ENCODE data around the gene SLC16A13.
"Not testable (repeated sequence)": the region's sequence is repeated elsewhere in the genome, so short reads cannot be mapped to it uniquely, and the experiment has no call there.

Gene SLC16A13

GRCh38 chr17:7064261-7064660, 28.4 kb downstream of the SLC16A13 start:
- DNase-seq (ENCODE audit: low read depth in 3 of 3), result no peak

GRCh38 chr17:7067198-7067597, 31.4 kb downstream of the SLC16A13 start:
- DNase-seq (ENCODE audit: low read depth in 3 of 3), result no peak

- DNase-seq (ENCODE audit: low read depth in 3 of 3), result no peak
Measured at GRCh38 chr17:7068268-7068667, 32.5 kb downstream of the SLC16A13 start.

DNA sequence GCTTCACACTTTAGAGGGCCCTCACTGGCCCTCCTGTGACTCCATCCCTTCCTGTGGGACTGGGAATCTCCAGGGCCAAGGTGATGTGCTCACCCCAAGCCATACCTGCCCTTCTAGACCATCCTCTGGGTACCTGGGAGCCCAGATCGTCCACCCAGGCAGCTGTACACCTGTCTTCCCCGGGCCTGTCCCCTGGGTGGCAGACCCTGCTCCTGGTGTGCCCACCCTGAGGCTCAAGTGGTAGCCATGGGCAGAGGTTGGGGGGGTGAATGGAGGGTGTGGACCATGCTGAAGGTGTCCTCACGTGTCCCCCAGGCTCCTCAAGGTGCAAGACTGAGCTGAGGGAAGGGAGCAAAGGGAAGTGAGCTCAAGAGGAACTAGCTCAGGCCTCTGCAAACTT, 34.9 kb downstream of the SLC16A13 start:
- DNase-seq (ENCODE audit: low read depth in 3 of 3), result no peak

- DNase-seq (ENCODE audit: low read depth in 3 of 3), result no peak
Measured at GRCh38 chr17:7072406-7072805, 36.6 kb downstream of the SLC16A13 start.

- no peak for DNase-seq (ENCODE audit: low read depth in 3 of 3)
Measured at GRCh38 chr17:7074931-7075330, 39.1 kb downstream of the SLC16A13 start.

GRCh38 chr17:7077911-7078546, 42.2 kb downstream of the SLC16A13 start:
- no peak for DNase-seq (ENCODE audit: low read depth in 3 of 3)

- DNase-seq (ENCODE audit: low read depth in 3 of 3), result no peak
Measured at GRCh38 chr17:7078711-7079110, 42.9 kb downstream of the SLC16A13 start.

- DNase-seq (ENCODE audit: low read depth in 3 of 3), result no peak
Measured at GRCh38 chr17:7079581-7080455, 44.0 kb downstream of the SLC16A13 start, which contains the start of gene CLEC10A. Gene CLEC10A, minus strand, starts transcription at chr17:7080251. Its CDS starts 1,439 bp downstream, at chr17:7078812.

GRCh38 chr17:7080456-7081041, 44.7 kb downstream of the SLC16A13 start:
- DNase-seq (ENCODE audit: low read depth in 3 of 3), result no peak

GRCh38 chr17:7081341-7082062, 45.7 kb downstream of the SLC16A13 start:
- no peak for DNase-seq (ENCODE audit: low read depth in 3 of 3)

GRCh38 chr17:7083592-7083991, 47.8 kb downstream of the SLC16A13 start:
- DNase-seq (ENCODE audit: low read depth in 3 of 3), result no peak

DNA sequence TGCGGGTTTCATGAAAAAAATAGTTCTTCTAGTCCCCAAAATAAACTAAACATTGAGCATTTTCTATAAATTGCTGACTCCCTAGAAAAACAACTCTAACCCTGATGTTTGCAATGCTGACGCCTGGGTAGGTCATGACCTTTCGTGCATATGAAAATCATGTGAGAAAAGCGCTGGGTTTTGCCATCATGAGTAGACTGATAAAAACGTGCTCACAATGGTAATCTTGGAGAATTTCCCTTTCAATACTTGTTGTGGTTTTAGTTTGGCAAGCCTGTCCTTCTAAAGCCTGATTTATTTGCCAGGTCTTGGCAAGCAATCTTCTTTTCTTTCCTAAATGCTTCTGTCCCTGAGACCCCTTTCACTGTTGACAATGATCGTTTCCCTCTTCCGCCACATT, 48.3 kb downstream of the SLC16A13 start:
- DNase-seq (ENCODE audit: low read depth in 3 of 3), result no peak

DNA sequence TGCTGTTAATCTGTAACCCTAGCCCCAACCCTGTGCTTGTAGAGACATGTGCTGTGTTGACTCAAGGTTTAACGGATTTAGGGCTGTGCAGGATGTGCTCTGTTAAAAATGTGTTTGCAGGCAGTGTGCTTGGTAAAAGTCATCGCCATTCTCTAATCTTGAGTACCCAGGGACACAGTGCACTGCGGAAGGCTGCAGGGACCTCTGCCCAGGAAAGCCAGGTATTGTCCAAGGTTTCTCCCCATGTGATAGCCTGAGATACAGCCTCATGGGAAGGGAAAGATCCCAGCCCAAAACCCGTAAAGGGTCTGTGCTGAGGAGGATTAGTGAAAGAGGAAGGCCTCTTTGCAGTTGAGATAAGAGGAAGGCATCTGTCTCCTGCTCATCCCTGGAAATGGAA, 52.6 kb downstream of the SLC16A13 start:
- DNase-seq (ENCODE audit: low read depth in 3 of 3), result not testable (repeated sequence)

GRCh38 chr17:7089570-7089969, 53.8 kb downstream of the SLC16A13 start:
- DNase-seq (ENCODE audit: low read depth in 3 of 3), result not testable (repeated sequence)
